H9 (cell line): Measurements from ENCODE around the gene DGKH. TPM values are rescaled to one million over a fixed set of nuclear protein-coding genes. Genes with fewer than 3 reads are reported as not detected.

Experiments
- DNase-seq: peaks from one replicate; pipeline ENCODE4 v3.0.0-alpha.2; 2017
- H2AFZ ChIP-seq: one replicate; pipeline ENCODE4 v1.6.1; 2013; ENCODE audit warnings: mild to moderate bottlenecking, low read length, control low read depth, moderate library complexity
- H2AK5ac ChIP-seq: 2 replicates; pipeline ENCODE4 v1.6.1; 2013; ENCODE audit warnings: low read length, control low read depth, mixed read lengths; ENCODE audit not compliant: insufficient read length
- H2BK120ac ChIP-seq: one replicate; pipeline ENCODE4 v1.6.1; 2013; ENCODE audit warnings: low read depth, mild to moderate bottlenecking, low read length, control low read depth, inconsistent platforms; ENCODE audit not compliant: poor library complexity, severe bottlenecking
- H2BK12ac ChIP-seq: 2 replicates; pipeline ENCODE4 v1.6.1; 2013; ENCODE audit warnings: low read length, control low read depth, mixed read lengths, low read depth; ENCODE audit not compliant: insufficient read length
- H2BK15ac ChIP-seq: 2 replicates; pipeline ENCODE4 v1.6.1; 2013; ENCODE audit warnings: low read depth, low read length, control low read depth
- H2BK20ac ChIP-seq: one replicate; pipeline ENCODE4 v1.6.1; 2013; ENCODE audit warnings: low read depth, mild to moderate bottlenecking, low read length, control low read depth, inconsistent platforms; ENCODE audit not compliant: poor library complexity, severe bottlenecking
- H2BK5ac ChIP-seq: 2 replicates; pipeline ENCODE4 v1.6.1; 2013; ENCODE audit warnings: low read length, control low read depth, mixed read lengths; ENCODE audit not compliant: insufficient read length
- H3K14ac ChIP-seq: 2 replicates; pipeline ENCODE4 v1.6.1; 2013; ENCODE audit warnings: low read length, control low read depth; ENCODE audit not compliant: insufficient read depth
- H3K18ac ChIP-seq: 2 replicates; pipeline ENCODE4 v1.6.1; 2013; ENCODE audit warnings: low read depth, mild to moderate bottlenecking, mixed read lengths, low read length, control low read depth; ENCODE audit not compliant: insufficient read length
- H3K23ac ChIP-seq: 2 replicates; pipeline ENCODE4 v1.6.1; 2013; ENCODE audit warnings: low read length, control low read depth, mixed read lengths, low read depth; ENCODE audit not compliant: insufficient read length
- H3K23me2 ChIP-seq: 2 replicates; pipeline ENCODE4 v1.6.1; 2013; ENCODE audit warnings: low read depth, mild to moderate bottlenecking, mixed read lengths, low read length, control low read depth; ENCODE audit not compliant: insufficient read length, poor library complexity, severe bottlenecking
- H3K27ac ChIP-seq: 2 replicates; pipeline ENCODE4 v1.5.1; 2013; ENCODE audit warnings: low read length, control low read depth, mixed read lengths, low read depth; ENCODE audit not compliant: insufficient read length
- H3K27me3 ChIP-seq: 2 replicates; pipeline ENCODE4 v1.6.1; 2013; ENCODE audit warnings: low read length, control low read depth, inconsistent platforms; ENCODE audit not compliant: insufficient read depth
- H3K4ac ChIP-seq: 2 replicates; pipeline ENCODE4 v1.6.1; 2013; ENCODE audit warnings: low read depth, mild to moderate bottlenecking, control low read depth, inconsistent platforms, low read length, moderate library complexity
- H3K4me1 ChIP-seq: 2 replicates; pipeline ENCODE4 v1.6.1; 2013; ENCODE audit warnings: low read length, control low read depth, inconsistent platforms; ENCODE audit not compliant: insufficient read depth
- H3K4me2 ChIP-seq: 2 replicates; pipeline ENCODE4 v1.6.1; 2013; ENCODE audit warnings: low read length, control low read depth, mixed read lengths; ENCODE audit not compliant: insufficient read length, insufficient read depth
- H3K56ac ChIP-seq: 2 replicates; pipeline ENCODE4 v1.6.1; 2013; ENCODE audit warnings: low read depth, mild to moderate bottlenecking, mixed read lengths, low read length, control low read depth; ENCODE audit not compliant: insufficient read length
- H3K79me1 ChIP-seq: 2 replicates; pipeline ENCODE4 v1.6.1; 2013; ENCODE audit warnings: low read depth, mild to moderate bottlenecking, moderate library complexity, low read length, control low read depth, inconsistent platforms; ENCODE audit not compliant: insufficient read depth, poor library complexity, severe bottlenecking
- H3K79me2 ChIP-seq: 2 replicates; pipeline ENCODE4 v1.6.1; 2013; ENCODE audit warnings: low read length, control low read depth, inconsistent platforms; ENCODE audit not compliant: insufficient read depth
- H3K9ac ChIP-seq: 2 replicates; pipeline ENCODE4 v1.6.1; 2013; ENCODE audit warnings: low read length, control low read depth, mixed read lengths; ENCODE audit not compliant: insufficient read length; ENCODE audit errors: extremely low read depth
- H3K9me3 ChIP-seq: one replicate; pipeline ENCODE4 v1.6.1; 2013; ENCODE audit warnings: low read depth, low read length, inconsistent platforms; ENCODE audit not compliant: control insufficient read depth
- H3T11ph ChIP-seq: one replicate; pipeline ENCODE4 v1.6.1; 2013; ENCODE audit warnings: mild to moderate bottlenecking, low read length, control low read depth, inconsistent platforms
- H4K20me1 ChIP-seq: one replicate; pipeline ENCODE4 v1.6.1; 2013; ENCODE audit not compliant: control insufficient read depth, insufficient read length, insufficient read depth
- H4K5ac ChIP-seq: 2 replicates; pipeline ENCODE4 v1.6.1; 2013; ENCODE audit warnings: low read depth, mild to moderate bottlenecking, mixed read lengths, low read length, control low read depth; ENCODE audit not compliant: insufficient read length
- H4K8ac ChIP-seq: replicated peaks from 2 replicates; pipeline ENCODE4 v1.6.1; 2013; ENCODE audit warnings: low read length, control low read depth, mixed read lengths, low read depth; ENCODE audit not compliant: insufficient read length
- H4K91ac ChIP-seq: 2 replicates; pipeline ENCODE4 v1.6.1; 2013; ENCODE audit warnings: low read depth, mild to moderate bottlenecking, moderate library complexity, mixed read lengths, low read length, control low read depth; ENCODE audit not compliant: insufficient read length
- H3K27ac Mint-ChIP-seq, 3 experiments: 2 replicates in 2 of 3; 3 replicates in 1 of 3; pipeline ENCODE4 v1.8.0; 2020 to 2021; ENCODE audit warnings: mixed read lengths in 3 of 3, mild to moderate bottlenecking in 1 of 3, moderate library complexity in 1 of 3
- H3K27me3 Mint-ChIP-seq: 2 replicates; pipeline ENCODE4 v1.8.0; 2021; ENCODE audit warnings: low read depth, mild to moderate bottlenecking, moderate library complexity, mixed read lengths
- H3K36me3 Mint-ChIP-seq, 3 experiments: 2 replicates in 2 of 3; 3 replicates in 1 of 3; pipeline ENCODE4 v1.8.0; 2020 to 2021; ENCODE audit warnings: low read depth in 3 of 3, mixed read lengths in 3 of 3; ENCODE audit not compliant: insufficient read depth in 1 of 3
- H3K4me1 Mint-ChIP-seq, 2 experiments: 2 replicates each; pipeline ENCODE4 v1.8.0; 2020; ENCODE audit warnings: mixed read lengths in 2 of 2
- H3K4me3 Mint-ChIP-seq, 2 experiments: 2 replicates in 1 of 2; 3 replicates in 1 of 2; pipeline ENCODE4 v1.8.0; 2020 to 2021; ENCODE audit warnings: mild to moderate bottlenecking in 2 of 2, mixed read lengths in 2 of 2, moderate library complexity in 1 of 2
- H3K9me3 Mint-ChIP-seq, 2 experiments: 2 replicates in 1 of 2; 3 replicates in 1 of 2; pipeline ENCODE4 v1.8.0; 2020; ENCODE audit warnings: mild to moderate bottlenecking in 2 of 2, mixed read lengths in 2 of 2, moderate library complexity in 1 of 2
- CTCF ChIP-seq: fragments of 200-600 bp; sonication (generic); conservative IDR thresholded peaks from 3 replicates; pipeline ENCODE4 v1.8.0; 2021; ENCODE audit warnings: antibody characterized with exemption, mild to moderate bottlenecking
- WGBS: extraction: QIAGEN DNeasy Blood & Tissue Kit; methylation state at CpG from one replicate; pipeline ENCODE4 v1.1.7; 2013; ENCODE audit warnings: missing lambda C conversion rate, low lambda C conversion rate, mixed read lengths; ENCODE audit not compliant: insufficient read length; ENCODE audit errors: extremely low coverage; 5-methylcytosine and 5-hydroxymethylcytosine counted together
- total RNA-seq: library from RNA; stranded (reverse); gene quantifications from 2 replicates; pipeline ENCODE4 v1.2.1, GENCODE V29; 2021

Gene DGKH
- total RNA-seq, 1 experiment from 2014 or later = 8.6 TPM

- H3K4me1 ChIP-seq = peaks cover 8% of the 10 kb centered on the region; the same call in 1 of the 2 replicates
- H2BK5ac ChIP-seq = no peak overlapping the region
- H2BK12ac ChIP-seq = no peak overlapping the region
- H2AK5ac ChIP-seq = no peak overlapping the region
- no peak overlapping the region for H2BK15ac ChIP-seq
- no peak overlapping the region for H3T11ph ChIP-seq
- H3K79me2 ChIP-seq = no peaks in the 10 kb centered on the region
- H4K91ac ChIP-seq = no peak overlapping the region
- no peak overlapping the region for H3K9ac ChIP-seq
- no peak overlapping the region for H2BK20ac ChIP-seq
- H3K23me2 ChIP-seq = no peaks in the 10 kb centered on the region
- H4K8ac ChIP-seq = no peak overlapping the region
- no peaks in the 10 kb centered on the region for H4K20me1 ChIP-seq
- no peak overlapping the region for H3K56ac ChIP-seq
- H3K27ac ChIP-seq = no peak overlapping the region
- H3K27me3 Mint-ChIP-seq = no peaks in the 10 kb centered on the region
- H3K18ac ChIP-seq = no peak overlapping the region
- H3K9me3 Mint-ChIP-seq = no peaks in the 10 kb centered on the region
- no peaks in the 10 kb centered on the region for H3K9me3 ChIP-seq
- no peak for DNase-seq
- no peak overlapping the region for H3K27ac Mint-ChIP-seq
- H3K14ac ChIP-seq = no peak overlapping the region
- TF ChIP-seq CTCF = no peak
- no CpG with 5 or more reads among the region's 3 CpGs for WGBS
- no peak overlapping the region for H3K4ac ChIP-seq
- H3K4me3 Mint-ChIP-seq = no peak overlapping the region
- H3K4me2 ChIP-seq = no peak overlapping the region
- peaks cover 0 to 6% (median 4%) of the 10 kb centered on the region in 3 experiments; a peak in 4 of 7 replicates for H3K36me3 Mint-ChIP-seq
- no peak overlapping the region for H3K23ac ChIP-seq
- peaks cover 15 to 19% of the 10 kb centered on the region in 2 experiments for H3K4me1 Mint-ChIP-seq
- H3K27me3 ChIP-seq = no peaks in the 10 kb centered on the region
- H2BK120ac ChIP-seq = no peak overlapping the region
- no peak overlapping the region for H2AFZ ChIP-seq
- no peaks in the 10 kb centered on the region for H3K79me1 ChIP-seq
- H4K5ac ChIP-seq = no peak overlapping the region
Measured at GRCh38 chr13:42218576-42218975, 170.1 kb downstream of the DGKH start.
